Measurements from ENCODE around the gene UQCR11. TPM values are rescaled to one million over a fixed set of nuclear protein-coding genes. Genes with fewer than 3 reads are reported as not detected.

Gene UQCR11
- polyA plus RNA-seq, 3 donors = 55.6 to 731 (median 659) TPM

DNA sequence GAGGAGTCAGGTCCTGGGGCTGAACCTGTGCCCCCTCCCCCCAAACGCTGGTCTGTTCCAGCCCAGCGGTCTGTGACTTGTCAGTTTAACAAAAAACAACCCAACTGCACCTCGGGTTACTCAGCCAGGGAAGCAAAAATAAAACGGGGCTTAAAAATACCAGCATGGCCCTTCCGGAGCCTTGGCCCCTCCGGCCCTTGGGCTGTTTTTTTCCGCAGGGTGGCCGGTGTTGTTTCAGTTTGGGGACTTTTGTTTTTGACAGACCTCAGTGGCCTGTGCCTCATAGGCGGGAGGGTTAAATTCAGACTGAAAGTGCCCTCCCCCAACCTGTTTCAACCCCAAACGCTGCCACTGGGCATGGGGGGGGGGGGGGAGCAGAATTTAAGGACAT, 43.2 kb upstream of the UQCR11 start:
- DNase-seq = no peak
- H3K4me3 ChIP-seq (replicated peaks in 1 of 3; ENCODE audit: low read depth in 2 of 3, low read length in 3 of 3) = no peak overlapping the region
- intact Hi-C loops (cut with micrococcal nuclease) = no loop called here
- H3K9me3 ChIP-seq (replicated peaks in 1 of 2; ENCODE audit: control insufficient read depth in 1 of 2, insufficient read depth in 1 of 2, low read length in 2 of 2) = no peaks in the 10 kb centered on the region
- H3K79me2 ChIP-seq (ENCODE audit: insufficient read depth, low read length) = peaks cover 25% of the 10 kb centered on the region
- peaks cover 17% of the 10 kb centered on the region for H4K20me1 ChIP-seq (ENCODE audit: insufficient read depth, low read length)
- H3K27ac ChIP-seq (ENCODE audit: low read depth in 1 of 2, low read length in 2 of 2) = no peak overlapping the region
- H3K4me1 Mint-ChIP-seq = peaks cover 13% of the 10 kb centered on the region
- H3K4me2 ChIP-seq (replicated peaks; ENCODE audit: extremely low read depth, low read length, poor library complexity, severe bottlenecking) = no peak overlapping the region
- H3K4me1 ChIP-seq (ENCODE audit: control insufficient read depth in 1 of 2, insufficient read depth in 2 of 2, low read length in 2 of 2) = peaks cover 12 to 20% of the 10 kb centered on the region in 2 donors
- H3K4me3 Mint-ChIP-seq = peak overlapping the region in 1 of 2 donors; percentile 24
- H3K36me3 Mint-ChIP-seq = peaks cover 21 to 49% of the 10 kb centered on the region in 2 donors
- no peak overlapping the region for H3K9ac ChIP-seq (ENCODE audit: insufficient read depth, low read length, poor library complexity, severe bottlenecking)
- TF ChIP-seq CTCF (IDR thresholded peaks at IDR 0.05) = no peak
- H3K27me3 ChIP-seq (ENCODE audit: control insufficient read depth in 2 of 2, insufficient read depth in 2 of 2, low read length in 2 of 2) = peaks cover 0 to 6% of the 10 kb centered on the region in 2 donors
- peaks cover 30 to 37% of the 10 kb centered on the region in 2 donors for H3K36me3 ChIP-seq (replicated peaks in 1 of 2; ENCODE audit: control insufficient read depth in 1 of 2, insufficient read depth in 2 of 2, low read length in 2 of 2)
- WGBS (ENCODE audit: insufficient coverage) = 100% methylated on average over 3 of the region's 10 CpGs
- no peak overlapping the region for H2AFZ ChIP-seq (ENCODE audit: insufficient read depth, low read depth, low read length, poor library complexity, severe bottlenecking)
- H3K9me3 Mint-ChIP-seq = peaks cover 0 to 3% (median 0%) of the 10 kb centered on the region in 7 donors
- no peak overlapping the region for H3K27ac Mint-ChIP-seq
- H3K27me3 Mint-ChIP-seq (ENCODE audit: low read depth in 3 of 3) = peaks cover 5 to 12% (median 10%) of the 10 kb centered on the region in 3 donors

DNA sequence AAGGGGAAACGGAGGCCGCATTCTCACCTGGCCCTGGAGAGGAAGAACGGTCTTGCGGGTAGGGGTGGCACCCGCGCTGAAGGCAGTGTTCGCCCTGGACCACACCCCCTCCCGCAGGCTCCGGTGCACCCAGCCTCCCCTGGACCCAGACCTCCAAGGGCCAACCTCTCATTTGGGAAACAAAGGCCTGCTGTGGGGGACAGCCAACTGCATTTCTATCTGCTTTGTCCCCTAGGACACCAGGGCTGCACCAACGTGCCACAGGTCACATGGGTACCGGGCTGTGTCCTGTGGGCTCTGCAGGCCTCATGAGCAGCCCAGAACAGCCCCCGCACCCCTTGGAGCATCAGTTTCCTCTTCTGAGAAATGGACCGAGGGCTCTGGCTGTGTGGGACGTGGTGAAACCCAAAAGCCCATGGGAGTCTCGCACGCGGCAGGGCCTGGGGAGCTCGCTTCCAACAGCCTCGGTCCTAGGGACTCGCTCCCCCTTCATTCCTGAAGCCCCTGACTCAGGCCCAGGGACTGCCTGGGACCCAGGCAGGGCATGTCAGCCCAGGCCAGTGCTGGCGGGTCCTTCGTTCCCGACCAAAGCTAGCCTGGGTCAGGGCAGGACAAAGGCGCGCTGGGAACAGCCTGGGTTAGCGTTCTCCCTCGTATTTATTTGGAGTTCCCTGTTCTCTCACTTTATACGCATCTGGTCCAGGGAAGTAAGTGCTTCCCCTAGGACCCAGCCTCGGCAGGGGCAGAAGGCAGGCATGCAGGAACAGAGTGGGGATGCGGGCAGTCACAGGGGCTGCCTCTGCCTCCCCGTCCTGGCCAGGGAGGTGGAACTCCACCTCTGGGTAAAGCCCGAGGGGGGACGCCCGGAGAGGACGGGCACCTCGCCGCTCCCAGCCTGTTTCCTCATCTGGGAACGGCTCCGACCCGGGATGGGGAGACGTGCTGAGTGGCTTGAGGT, 42.5 kb upstream of the UQCR11 start:
- Histone ChIP-seq H3K4me2 (replicated peaks; ENCODE audit: extremely low read depth, low read length, poor library complexity, severe bottlenecking) (no peak overlapping the region), H3K27ac (ENCODE audit: low read depth in 1 of 2, low read length in 2 of 2) (no peak overlapping the region), H4K20me1 (ENCODE audit: insufficient read depth, low read length) (peaks cover 17% of the 10 kb centered on the region), H3K4me1 (ENCODE audit: control insufficient read depth in 1 of 2, insufficient read depth in 2 of 2, low read length in 2 of 2) (peaks cover 11 to 20% of the 10 kb centered on the region in 2 donors), H3K9ac (ENCODE audit: insufficient read depth, low read length, poor library complexity, severe bottlenecking) (no peak overlapping the region), H3K9me3 (replicated peaks in 1 of 2; ENCODE audit: control insufficient read depth in 1 of 2, insufficient read depth in 1 of 2, low read length in 2 of 2) (no peaks in the 10 kb centered on the region), H3K27me3 (ENCODE audit: control insufficient read depth in 2 of 2, insufficient read depth in 2 of 2, low read length in 2 of 2) (peaks cover 0 to 6% of the 10 kb centered on the region in 2 donors), H3K36me3 (replicated peaks in 1 of 2; ENCODE audit: control insufficient read depth in 1 of 2, insufficient read depth in 2 of 2, low read length in 2 of 2) (peaks cover 30 to 43% of the 10 kb centered on the region in 2 donors), H3K79me2 (ENCODE audit: insufficient read depth, low read length) (peaks cover 25% of the 10 kb centered on the region), H2AFZ (ENCODE audit: insufficient read depth, low read depth, low read length, poor library complexity, severe bottlenecking) (no peak overlapping the region), H3K4me3 (replicated peaks in 1 of 3; ENCODE audit: low read depth in 2 of 3, low read length in 3 of 3) (no peak overlapping the region)
- DNase-seq = no peak
- Mint-ChIP-seq H3K4me3 (peak overlapping the region in 1 of 2 donors; percentile 24), H3K27ac (no peak overlapping the region), H3K9me3 (peaks cover 0 to 3% (median 0%) of the 10 kb centered on the region in 7 donors), H3K36me3 (peaks cover 25 to 56% of the 10 kb centered on the region in 2 donors), H3K4me1 (peaks cover 13% of the 10 kb centered on the region), H3K27me3 (ENCODE audit: low read depth in 3 of 3) (peaks cover 5 to 12% (median 10%) of the 10 kb centered on the region in 3 donors)
- no peak for TF ChIP-seq CTCF (IDR thresholded peaks at IDR 0.05)
- intact Hi-C loops (cut with micrococcal nuclease) = no loop called here
- 96% methylated on average over 37 of the region's 41 CpGs for WGBS (ENCODE audit: insufficient coverage)

Data from CD14-positive monocyte (primary cell).